Caco-2 (cell line): ENCODE results near the gene COX6A2. TPM values are rescaled to one million over a fixed set of nuclear protein-coding genes. Genes with fewer than 3 reads are reported as not detected.

Experiments
- BruUV-seq: library from RNA; stranded (reverse); fragments of 400-500 nt; replicated peaks from 2 replicates; lab custom pipeline; 2021; lab: Mats Ljungman, UMichigan
- CTCF ChIA-PET: fragments of 300-600 bp; sonication (Branson Sonifier 250); formaldehyde crosslinking; loops from one replicate; lab custom pipeline; 2022; ENCODE audit warnings: antibody characterized with exemption; lab: Charles Lee
- POLR2A ChIA-PET: fragments of 300-600 bp; sonication (Branson Sonifier 250); formaldehyde crosslinking; loops from one replicate; lab custom pipeline; 2022; ENCODE audit warnings: antibody characterized with exemption; lab: Charles Lee
- DNase-seq, 2 experiments: peaks; one replicate each; pipeline versions ENCODE4 v3.0.0 to v3.0.0-alpha.2; 2020 to 2022
- H3K27me3 ChIP-seq: replicated peaks from 2 replicates; pipeline ENCODE4 v1.6.0; 2011; ENCODE audit warnings: low read length; ENCODE audit not compliant: control insufficient read depth, insufficient read depth
- H3K36me3 ChIP-seq: 2 replicates; pipeline ENCODE4 v1.5.1; 2011; ENCODE audit warnings: low read length; ENCODE audit not compliant: control insufficient read depth, insufficient read depth
- H3K4me1 ChIP-seq: fragments of 250-450 bp; sonication (Bioruptor Pico); 2 replicates; pipeline ENCODE4 v1.5.1; 2020; ENCODE audit warnings: mild to moderate bottlenecking
- H3K4me3 ChIP-seq: 2 replicates; pipeline ENCODE4 v1.5.1; 2011; ENCODE audit warnings: low read depth, mild to moderate bottlenecking, control low read depth, low read length
- H3K9me3 ChIP-seq: fragments of 250-450 bp; sonication (Bioruptor Pico); 2 replicates; pipeline ENCODE4 v1.5.1; 2020; ENCODE audit warnings: mild to moderate bottlenecking, moderate library complexity
- H3K27ac Mint-ChIP-seq: one replicate; pipeline ENCODE4 v1.8.0; 2022; ENCODE audit warnings: mixed read lengths; ENCODE audit not compliant: unreplicated experiment
- H3K27me3 Mint-ChIP-seq: one replicate; pipeline ENCODE4 v1.8.0; 2022; ENCODE audit warnings: mixed read lengths; ENCODE audit not compliant: insufficient read depth, unreplicated experiment
- H3K36me3 Mint-ChIP-seq: one replicate; pipeline ENCODE4 v1.8.0; 2022; ENCODE audit warnings: mild to moderate bottlenecking, mixed read lengths; ENCODE audit not compliant: insufficient read depth, unreplicated experiment
- H3K4me1 Mint-ChIP-seq: one replicate; pipeline ENCODE4 v1.8.0; 2022; ENCODE audit warnings: low read depth, mixed read lengths; ENCODE audit not compliant: unreplicated experiment
- H3K4me3 Mint-ChIP-seq: one replicate; pipeline ENCODE4 v1.8.0; 2022; ENCODE audit warnings: mild to moderate bottlenecking, moderate library complexity, mixed read lengths; ENCODE audit not compliant: unreplicated experiment
- H3K9me3 Mint-ChIP-seq: one replicate; pipeline ENCODE4 v1.8.0; 2022; ENCODE audit warnings: mixed read lengths; ENCODE audit not compliant: unreplicated experiment
- intact Hi-C: fragments of 100-400 bp; cut with micrococcal nuclease; formaldehyde crosslinking; loops from one replicate; pipeline ENCODE4 v1.10.0; 2022; ENCODE audit not compliant: unreplicated experiment
- total RNA-seq: library from RNA; stranded (reverse); gene quantifications from 2 replicates; pipeline ENCODE4 v1.2.3, GENCODE V29; 2022
- TF ChIP-seq, protein P1 (sequence below), 2 experiments: fragments of 200-600 bp in 1 of 2; IDR thresholded peaks; 1 replicate in 1 of 2; 2 replicates in 1 of 2; pipeline versions ENCODE4 v1.5.1 to v1.8.0; 2011 to 2022; ENCODE audit warnings: antibody characterized with exemption in 1 of 2, control low read depth in 1 of 2, inconsistent platforms in 1 of 2, low read depth in 1 of 2, low read length in 1 of 2, mild to moderate bottlenecking in 1 of 2, moderate library complexity in 1 of 2; ENCODE audit not compliant: insufficient read depth in 1 of 2, severe bottlenecking in 1 of 2, unreplicated experiment in 1 of 2

The COX6A2 gene
- total RNA-seq, 1 experiment from 2014 or later: not detected

DNA sequence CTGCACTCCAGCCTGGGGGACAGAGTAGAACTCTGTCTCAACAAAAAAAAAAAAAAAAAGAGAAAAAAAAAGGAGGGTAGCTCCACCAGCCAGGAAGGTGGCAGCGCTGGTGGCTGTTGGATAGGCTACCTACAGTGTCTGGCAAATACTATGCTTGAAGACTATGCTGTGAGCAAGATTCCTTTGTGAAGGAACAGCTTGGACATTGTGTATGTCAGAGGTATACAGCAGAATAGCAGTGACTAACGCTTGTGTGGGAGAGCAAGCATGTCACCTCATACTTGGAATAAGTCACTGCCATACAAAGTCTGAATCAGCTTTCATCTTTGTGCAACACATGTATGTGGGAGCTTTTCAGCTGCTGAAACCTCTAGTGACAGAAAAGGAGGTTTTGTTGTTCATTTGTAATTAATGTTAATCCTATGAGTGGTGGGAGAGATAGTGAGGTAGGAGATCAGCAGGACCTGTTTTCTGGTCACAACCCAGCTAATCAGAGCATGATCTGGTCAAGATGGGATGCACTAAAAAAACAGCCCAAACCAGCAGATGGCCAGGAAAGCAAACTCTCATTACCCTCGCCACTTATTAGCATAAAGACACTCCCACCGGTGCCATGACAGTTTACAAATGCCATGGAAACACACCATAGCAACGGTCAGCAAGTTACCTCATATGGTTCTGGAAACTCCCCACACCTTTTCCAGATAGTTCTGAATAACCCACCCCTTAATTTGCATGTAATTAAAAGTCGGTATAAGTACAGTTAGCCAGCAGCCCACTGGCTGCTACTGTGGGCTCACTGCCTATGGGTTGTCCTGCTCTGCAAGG is 41.8 kb downstream of the COX6A2 start:
- no peaks in the 10 kb centered on the region for H3K36me3 ChIP-seq
- POLR2A ChIA-PET: no interaction called here
- H3K9me3 Mint-ChIP-seq: no peaks in the 10 kb centered on the region
- no peaks in the 10 kb centered on the region for H3K36me3 Mint-ChIP-seq
- no TSS peak for BruUV-seq
- no peaks in the 10 kb centered on the region for H3K4me1 Mint-ChIP-seq
- H3K9me3 ChIP-seq: no peaks in the 10 kb centered on the region
- peaks cover 10% of the 10 kb centered on the region; the same call in 1 of the 2 replicates for H3K4me1 ChIP-seq
- peaks cover 6% of the 10 kb centered on the region for H3K27me3 Mint-ChIP-seq
- no peaks in the 10 kb centered on the region for H3K27me3 ChIP-seq
- H3K4me3 Mint-ChIP-seq: no peak overlapping the region
- peak in 1 of 2 experiments; percentile 17 for DNase-seq
- CTCF ChIA-PET: interaction anchor here (0.5 to 0.7 kb wide), 2 partner anchors 27 to 56 kb away, joined by 3 read pairs; partner anchors contain the start of gene ZNF843
- H3K4me3 ChIP-seq: no peak overlapping the region
- intact Hi-C loops: loop anchor here (1.0 kb wide), 1 partner anchor 56 kb away; the partner anchor contains the start of gene ZNF843
- TF ChIP-seq, protein P1, sequence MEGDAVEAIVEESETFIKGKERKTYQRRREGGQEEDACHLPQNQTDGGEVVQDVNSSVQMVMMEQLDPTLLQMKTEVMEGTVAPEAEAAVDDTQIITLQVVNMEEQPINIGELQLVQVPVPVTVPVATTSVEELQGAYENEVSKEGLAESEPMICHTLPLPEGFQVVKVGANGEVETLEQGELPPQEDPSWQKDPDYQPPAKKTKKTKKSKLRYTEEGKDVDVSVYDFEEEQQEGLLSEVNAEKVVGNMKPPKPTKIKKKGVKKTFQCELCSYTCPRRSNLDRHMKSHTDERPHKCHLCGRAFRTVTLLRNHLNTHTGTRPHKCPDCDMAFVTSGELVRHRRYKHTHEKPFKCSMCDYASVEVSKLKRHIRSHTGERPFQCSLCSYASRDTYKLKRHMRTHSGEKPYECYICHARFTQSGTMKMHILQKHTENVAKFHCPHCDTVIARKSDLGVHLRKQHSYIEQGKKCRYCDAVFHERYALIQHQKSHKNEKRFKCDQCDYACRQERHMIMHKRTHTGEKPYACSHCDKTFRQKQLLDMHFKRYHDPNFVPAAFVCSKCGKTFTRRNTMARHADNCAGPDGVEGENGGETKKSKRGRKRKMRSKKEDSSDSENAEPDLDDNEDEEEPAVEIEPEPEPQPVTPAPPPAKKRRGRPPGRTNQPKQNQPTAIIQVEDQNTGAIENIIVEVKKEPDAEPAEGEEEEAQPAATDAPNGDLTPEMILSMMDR (IDR thresholded peaks at IDR 0.05; ENCODE audit: insufficient read depth in 1 of 2, low read depth in 1 of 2, low read length in 1 of 2, severe bottlenecking in 1 of 2, unreplicated experiment in 1 of 2): no peak
- H3K27ac Mint-ChIP-seq: peak overlapping the region; percentile 15

DNA sequence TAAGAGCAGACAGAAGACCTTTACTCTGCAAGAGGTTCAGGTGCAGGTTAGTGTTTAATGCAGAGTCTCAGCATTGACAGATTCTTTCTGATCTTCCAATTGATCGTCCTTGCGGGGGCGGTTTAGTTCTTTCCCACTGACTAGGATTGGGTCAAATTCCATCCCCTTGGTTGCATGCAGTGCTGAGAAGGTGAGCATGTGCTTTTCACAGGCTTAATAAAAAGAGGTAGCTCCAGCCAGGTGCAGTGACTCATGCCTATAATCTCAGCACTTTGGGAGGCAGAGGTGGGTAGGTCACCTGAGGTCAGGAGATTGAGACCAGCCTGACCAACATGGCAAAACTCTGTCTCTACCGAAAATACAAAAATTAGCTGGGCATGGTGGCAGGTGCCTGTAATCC is 42.5 kb downstream of the COX6A2 start:
- ChIA-PET POLR2A (no interaction called here), CTCF (interaction anchor here (0.5 to 0.7 kb wide), 2 partner anchors 26 to 57 kb away, joined by 3 read pairs; partner anchors contain the start of gene ZNF843)
- DNase-seq: peak; percentile 12 to 44
- Mint-ChIP-seq H3K27ac (peak overlapping the region; percentile 15), H3K9me3 (no peaks in the 10 kb centered on the region), H3K27me3 (peaks cover 4% of the 10 kb centered on the region), H3K4me1 (no peaks in the 10 kb centered on the region), H3K36me3 (no peaks in the 10 kb centered on the region), H3K4me3 (no peak overlapping the region)
- no peak overlapping the region for H3K4me3 ChIP-seq
- H3K36me3 ChIP-seq: no peaks in the 10 kb centered on the region
- no TSS peak for BruUV-seq
- no peaks in the 10 kb centered on the region for H3K27me3 ChIP-seq
- peaks cover 10% of the 10 kb centered on the region; the same call in 1 of the 2 replicates for H3K4me1 ChIP-seq
- H3K9me3 ChIP-seq: no peaks in the 10 kb centered on the region
- TF ChIP-seq, protein P1 (IDR thresholded peaks at IDR 0.05; ENCODE audit: insufficient read depth in 1 of 2, low read depth in 1 of 2, low read length in 1 of 2, severe bottlenecking in 1 of 2, unreplicated experiment in 1 of 2): no peak
- intact Hi-C loops: loop anchor here (1.0 kb wide), 1 partner anchor 57 kb away; the partner anchor contains the start of gene ZNF843

DNA sequence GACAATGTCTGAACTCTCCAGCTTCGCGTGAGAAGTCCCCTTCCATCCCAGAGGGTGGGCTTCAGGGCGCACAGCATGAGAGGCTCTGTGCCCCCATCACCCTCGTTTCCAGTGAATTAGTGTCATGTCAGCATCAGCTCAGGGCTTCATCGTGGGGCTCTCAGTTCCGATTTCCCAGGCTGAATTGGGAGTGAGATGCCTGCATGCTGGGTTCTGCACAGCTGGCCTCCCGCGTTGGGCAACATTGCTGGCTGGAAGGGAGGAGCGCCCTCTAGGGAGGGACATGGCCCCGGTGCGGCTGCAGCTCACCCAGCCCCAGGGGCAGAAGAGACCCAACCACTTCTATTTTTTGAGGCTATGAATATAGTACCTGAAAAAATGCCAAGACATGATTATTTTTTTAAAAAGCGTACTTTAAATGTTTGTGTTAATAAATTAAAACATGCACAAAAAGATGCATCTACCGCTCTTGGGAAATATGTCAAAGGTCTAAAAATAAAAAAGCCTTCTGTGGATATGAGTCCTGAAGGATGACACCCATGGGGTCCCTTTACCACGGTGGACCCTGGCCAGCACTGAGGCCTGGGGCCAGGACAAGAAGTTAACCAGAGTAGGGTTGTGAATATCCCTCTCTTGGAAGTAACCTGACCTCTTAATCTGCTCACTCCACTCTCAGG is 45.5 kb downstream of the COX6A2 start:
- no peak overlapping the region for H3K27ac Mint-ChIP-seq
- BruUV-seq: no TSS peak
- Histone ChIP-seq H3K9me3 (no peaks in the 10 kb centered on the region), H3K36me3 (no peaks in the 10 kb centered on the region), H3K4me3 (no peak overlapping the region), H3K27me3 (no peaks in the 10 kb centered on the region), H3K4me1 (peaks cover 10% of the 10 kb centered on the region; the same call in 1 of the 2 replicates)
- H3K27me3 Mint-ChIP-seq: peaks cover 2% of the 10 kb centered on the region
- TF ChIP-seq, protein P1 (IDR thresholded peaks at IDR 0.05; ENCODE audit: insufficient read depth in 1 of 2, low read depth in 1 of 2, low read length in 1 of 2, severe bottlenecking in 1 of 2, unreplicated experiment in 1 of 2): peak; percentile 49 to 62
- no peaks in the 10 kb centered on the region for H3K36me3 Mint-ChIP-seq
- CTCF ChIA-PET: interaction anchor here (0.5 to 0.7 kb wide), 2 partner anchors 85 to 329 kb away, joined by 3 to 4 read pairs; no protein-coding TSS in a partner anchor
- H3K9me3 Mint-ChIP-seq: no peaks in the 10 kb centered on the region
- POLR2A ChIA-PET: no interaction called here
- no peak overlapping the region for H3K4me3 Mint-ChIP-seq
- intact Hi-C loops: no loop called here
- no peaks in the 10 kb centered on the region for H3K4me1 Mint-ChIP-seq
- DNase-seq: peak; percentile 53 to 57
